Ascending aorta (tissue), 2 donors: Measurements from ENCODE around the gene MAGEA2B. TPM values are rescaled to one million over a fixed set of nuclear protein-coding genes. Genes with fewer than 3 reads are reported as not detected.
A peak's percentile ranks its signal among the peaks of the same experiment; 100 is the strongest.
"Not testable (repeated sequence)": the region's sequence is repeated elsewhere in the genome, so short reads cannot be mapped to it uniquely, and the experiment has no call there.

Source experiments
- DNase-seq, 2 donors: peaks; one replicate each; pipeline ENCODE4 v3.0.0-alpha.2; 2019; ENCODE audit warnings: low spot score in 2 of 2
- H3K27ac ChIP-seq, 2 donors: fragments of 200-600 bp; sonication (generic); one replicate each; pipeline ENCODE4 v1.5.1; 2016 to 2017; ENCODE audit warnings: mild to moderate bottlenecking in 1 of 2
- H3K27me3 ChIP-seq: fragments of 200-600 bp; sonication (generic); one replicate; pipeline ENCODE4 v1.5.1; 2017
- H3K36me3 ChIP-seq, 2 donors: fragments of 200-600 bp; sonication (generic); one replicate each; pipeline ENCODE4 v1.5.1; 2016
- H3K4me1 ChIP-seq, 2 donors: fragments of 200-600 bp; sonication (generic); one replicate each; pipeline ENCODE4 v1.5.1; 2016 to 2017; ENCODE audit warnings: mild to moderate bottlenecking in 1 of 2
- H3K4me3 ChIP-seq, 2 donors: fragments of 200-600 bp; sonication (generic); one replicate each; pipeline ENCODE4 v1.5.1; 2016 to 2017; ENCODE audit warnings: mild to moderate bottlenecking in 1 of 2
- H3K9me3 ChIP-seq, 2 donors: fragments of 200-600 bp; sonication (generic); one replicate each; pipeline ENCODE4 v1.5.1; 2016
- intact Hi-C: fragments of 100-400 bp; cut with DNase I; formaldehyde crosslinking; loops from one replicate; pipeline ENCODE4 v1.15.1; 2023
- total RNA-seq: library from RNA; depleted of rRNA; stranded (reverse); fragments of >200 nt; gene quantifications from one replicate; pipeline ENCODE4 v1.1.0, GENCODE V29; 2016
- TF ChIP-seq, protein P1 (sequence below), 3 experiments: fragments of 200-600 bp in 2 of 3; fragments of 450-650 bp in 1 of 3; sonication (generic) in 2 of 3; IDR thresholded peaks; one replicate each; pipeline ENCODE4 v1.5.1; 2016 to 2019; ENCODE audit warnings: antibody characterized with exemption in 3 of 3, mild to moderate bottlenecking in 1 of 3, moderate library complexity in 1 of 3

MAGEA2B gene, protein sequence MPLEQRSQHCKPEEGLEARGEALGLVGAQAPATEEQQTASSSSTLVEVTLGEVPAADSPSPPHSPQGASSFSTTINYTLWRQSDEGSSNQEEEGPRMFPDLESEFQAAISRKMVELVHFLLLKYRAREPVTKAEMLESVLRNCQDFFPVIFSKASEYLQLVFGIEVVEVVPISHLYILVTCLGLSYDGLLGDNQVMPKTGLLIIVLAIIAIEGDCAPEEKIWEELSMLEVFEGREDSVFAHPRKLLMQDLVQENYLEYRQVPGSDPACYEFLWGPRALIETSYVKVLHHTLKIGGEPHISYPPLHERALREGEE
- total RNA-seq, result not detected

DNA sequence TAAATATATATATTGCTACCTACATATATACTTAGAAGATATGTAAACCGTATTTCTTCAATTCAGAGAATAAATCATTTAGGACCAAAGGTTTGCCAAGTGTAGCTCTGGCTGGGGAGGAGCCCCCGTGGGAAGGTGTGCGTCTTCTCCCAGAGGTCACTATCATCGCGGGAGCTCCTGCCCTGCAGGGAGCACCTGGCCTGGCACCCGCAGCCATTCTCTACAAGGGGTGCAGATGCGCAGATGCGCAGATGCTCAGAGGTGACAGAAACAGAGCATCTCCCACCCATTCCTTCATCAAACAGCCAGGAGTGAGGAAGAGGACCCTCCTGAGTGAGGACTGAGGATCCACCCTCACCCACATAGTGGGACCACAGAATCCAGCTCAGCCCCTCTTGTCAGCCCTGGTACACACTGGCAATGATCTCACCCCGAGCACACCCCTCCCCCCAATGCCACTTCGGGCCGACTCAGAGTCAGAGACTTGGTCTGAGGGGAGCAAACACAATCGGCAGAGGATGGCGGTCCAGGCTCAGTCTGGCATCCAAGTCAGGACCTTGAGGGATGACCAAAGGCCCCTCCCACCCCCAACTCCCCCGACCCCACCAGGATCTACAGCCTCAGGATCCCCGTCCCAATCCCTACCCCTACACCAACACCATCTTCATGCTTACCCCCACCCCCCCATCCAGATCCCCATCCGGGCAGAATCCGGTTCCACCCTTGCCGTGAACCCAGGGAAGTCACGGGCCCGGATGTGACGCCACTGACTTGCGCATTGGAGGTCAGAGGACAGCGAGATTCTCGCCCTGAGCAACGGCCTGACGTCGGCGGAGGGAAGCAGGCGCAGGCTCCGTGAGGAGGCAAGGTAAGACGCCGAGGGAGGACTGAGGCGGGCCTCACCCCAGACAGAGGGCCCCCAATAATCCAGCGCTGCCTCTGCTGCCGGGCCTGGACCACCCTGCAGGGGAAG lies at the start of gene MAGEA2B:
TSS of gene MAGEA2B (plus strand) at position 814 of the 973 bp plus-strand sequence. CDS start 2,479 bp downstream, outside the sequence.
- H3K27ac ChIP-seq, H3K27me3 ChIP-seq, H3K9me3 ChIP-seq, DNase-seq, H3K4me1 ChIP-seq, H3K36me3 ChIP-seq, intact Hi-C loops, H3K4me3 ChIP-seq: not testable (repeated sequence)

DNA sequence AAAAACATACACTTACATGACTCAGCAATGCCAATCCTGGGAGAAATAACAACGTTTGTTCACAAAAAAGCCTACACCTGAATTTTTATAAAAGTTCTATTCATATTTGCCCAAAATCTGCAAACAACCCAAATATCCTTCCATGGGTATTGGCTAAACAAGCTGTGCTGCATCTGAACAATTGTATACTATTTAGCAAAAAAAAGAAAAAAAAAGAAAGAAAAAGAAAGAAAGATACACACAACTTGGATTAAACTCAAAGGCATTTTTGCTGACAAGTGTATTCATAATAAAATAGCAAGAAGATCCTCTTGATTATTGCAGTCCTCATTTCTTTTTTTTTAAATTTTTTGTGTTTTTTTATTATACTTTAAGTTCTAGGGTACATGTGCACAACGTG lies 40.3 kb upstream of the MAGEA2B start:
- DNase-seq, result no peak
- H3K9me3 ChIP-seq, result no peaks in the 10 kb centered on the region
- no peaks in the 10 kb centered on the region for H3K27me3 ChIP-seq
- no peaks in the 10 kb centered on the region for H3K4me1 ChIP-seq
- no peak overlapping the region for H3K4me3 ChIP-seq
- intact Hi-C loops, result no loop called here
- H3K27ac ChIP-seq, result no peak overlapping the region
- H3K36me3 ChIP-seq, result no peaks in the 10 kb centered on the region
- TF ChIP-seq, protein P1, sequence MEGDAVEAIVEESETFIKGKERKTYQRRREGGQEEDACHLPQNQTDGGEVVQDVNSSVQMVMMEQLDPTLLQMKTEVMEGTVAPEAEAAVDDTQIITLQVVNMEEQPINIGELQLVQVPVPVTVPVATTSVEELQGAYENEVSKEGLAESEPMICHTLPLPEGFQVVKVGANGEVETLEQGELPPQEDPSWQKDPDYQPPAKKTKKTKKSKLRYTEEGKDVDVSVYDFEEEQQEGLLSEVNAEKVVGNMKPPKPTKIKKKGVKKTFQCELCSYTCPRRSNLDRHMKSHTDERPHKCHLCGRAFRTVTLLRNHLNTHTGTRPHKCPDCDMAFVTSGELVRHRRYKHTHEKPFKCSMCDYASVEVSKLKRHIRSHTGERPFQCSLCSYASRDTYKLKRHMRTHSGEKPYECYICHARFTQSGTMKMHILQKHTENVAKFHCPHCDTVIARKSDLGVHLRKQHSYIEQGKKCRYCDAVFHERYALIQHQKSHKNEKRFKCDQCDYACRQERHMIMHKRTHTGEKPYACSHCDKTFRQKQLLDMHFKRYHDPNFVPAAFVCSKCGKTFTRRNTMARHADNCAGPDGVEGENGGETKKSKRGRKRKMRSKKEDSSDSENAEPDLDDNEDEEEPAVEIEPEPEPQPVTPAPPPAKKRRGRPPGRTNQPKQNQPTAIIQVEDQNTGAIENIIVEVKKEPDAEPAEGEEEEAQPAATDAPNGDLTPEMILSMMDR (IDR thresholded peaks at IDR 0.05), result no peak

DNA sequence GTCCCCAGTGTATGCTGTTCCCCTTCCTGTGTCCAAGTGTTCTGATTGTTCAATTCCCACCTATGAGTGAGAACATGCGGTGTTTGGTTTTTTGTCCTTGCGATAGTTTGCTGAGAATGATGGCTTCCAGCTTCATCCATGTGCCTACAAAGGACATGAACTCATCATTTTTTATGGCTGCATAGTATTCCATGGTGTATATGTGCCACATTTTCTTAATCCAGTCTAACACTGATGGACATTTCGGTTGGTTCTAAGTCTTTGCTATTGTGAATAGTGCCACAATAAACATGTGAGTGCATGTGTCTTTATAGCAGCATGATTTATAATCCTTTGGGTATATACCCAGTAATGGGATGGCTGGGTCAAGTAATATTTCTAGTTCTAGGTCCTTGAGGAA lies 39.8 kb upstream of the MAGEA2B start:
- H3K4me3 ChIP-seq, result not testable (repeated sequence)

DNA sequence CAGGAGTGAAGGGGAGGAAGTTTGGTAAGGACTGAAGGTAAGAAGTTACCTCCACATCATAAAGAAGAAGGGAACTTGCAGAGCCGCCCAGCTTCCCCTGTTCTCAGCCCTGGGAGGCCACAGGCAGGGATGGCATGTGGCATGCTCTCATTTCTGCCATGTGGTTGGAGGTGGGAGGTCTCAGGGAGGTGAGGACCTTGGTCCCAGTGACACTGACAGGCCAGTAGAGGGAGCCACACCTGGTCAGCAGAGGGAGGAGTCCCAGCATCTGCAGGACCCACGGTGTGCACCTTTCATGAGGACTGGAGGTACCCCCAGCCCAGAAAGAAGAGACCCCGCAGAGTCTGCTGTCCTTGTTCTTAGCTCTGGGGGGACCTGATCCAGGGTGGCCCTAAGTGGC lies 33.4 kb upstream of the MAGEA2B start:
- H3K36me3 ChIP-seq, H3K4me1 ChIP-seq, H3K27me3 ChIP-seq, H3K27ac ChIP-seq, H3K4me3 ChIP-seq, DNase-seq, H3K9me3 ChIP-seq, intact Hi-C loops: not testable (repeated sequence)

More for the DNA sequence above, 39.8 kb upstream of the MAGEA2B start:
- H3K9me3 ChIP-seq, H3K4me1 ChIP-seq, intact Hi-C loops, H3K36me3 ChIP-seq, DNase-seq, H3K27ac ChIP-seq, H3K27me3 ChIP-seq: not testable (repeated sequence)

DNA sequence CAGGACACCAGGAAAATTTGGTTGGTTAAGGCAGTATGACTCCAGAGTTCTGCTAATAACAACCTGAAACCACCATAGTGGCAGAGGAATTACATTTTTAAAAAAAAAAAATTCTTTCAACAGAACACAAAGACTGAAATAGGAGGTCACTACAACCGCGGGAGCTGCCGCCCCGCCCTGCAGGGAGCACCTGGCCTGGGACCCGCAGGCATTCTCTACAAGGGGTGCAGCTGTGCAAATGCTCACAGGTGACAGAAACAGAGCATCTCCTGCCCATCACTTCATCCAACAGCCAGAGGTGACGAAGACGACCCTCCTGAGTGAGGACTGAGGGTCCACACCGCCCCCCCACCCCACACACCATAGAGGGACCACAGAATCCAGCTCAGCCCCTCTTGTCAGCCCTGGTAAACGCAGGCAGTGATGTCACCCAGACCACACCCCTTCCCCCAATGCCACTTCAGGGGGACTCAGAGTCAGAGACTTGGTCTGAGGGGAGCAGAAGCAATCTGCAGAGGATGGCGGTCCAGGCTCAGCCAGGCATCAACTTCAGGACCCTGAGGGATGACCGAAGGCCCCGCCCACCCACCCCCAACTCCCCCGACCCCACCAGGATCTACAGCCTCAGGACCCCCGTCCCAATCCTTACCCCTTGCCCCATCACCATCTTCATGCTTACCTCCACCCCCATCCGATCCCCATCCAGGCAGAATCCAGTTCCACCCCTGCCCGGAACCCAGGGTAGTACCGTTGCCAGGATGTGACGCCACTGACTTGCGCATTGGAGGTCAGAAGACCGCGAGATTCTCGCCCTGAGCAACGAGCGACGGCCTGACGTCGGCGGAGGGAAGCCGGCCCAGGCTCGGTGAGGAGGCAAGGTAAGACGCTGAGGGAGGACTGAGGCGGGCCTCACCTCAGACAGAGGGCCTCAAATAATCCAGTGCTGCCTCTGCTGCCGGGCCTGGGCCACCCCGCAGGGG lies 16.2 kb upstream of the MAGEA2B start, which contains the start of gene MAGEA3:
TSS of gene MAGEA3 (plus strand) at position 843 of the 980 bp plus-strand sequence. CDS start 2,039 bp downstream, outside the sequence.
- H3K4me3 ChIP-seq, H3K4me1 ChIP-seq, H3K27me3 ChIP-seq, H3K9me3 ChIP-seq, H3K36me3 ChIP-seq, H3K27ac ChIP-seq, DNase-seq, intact Hi-C loops: not testable (repeated sequence)

DNA sequence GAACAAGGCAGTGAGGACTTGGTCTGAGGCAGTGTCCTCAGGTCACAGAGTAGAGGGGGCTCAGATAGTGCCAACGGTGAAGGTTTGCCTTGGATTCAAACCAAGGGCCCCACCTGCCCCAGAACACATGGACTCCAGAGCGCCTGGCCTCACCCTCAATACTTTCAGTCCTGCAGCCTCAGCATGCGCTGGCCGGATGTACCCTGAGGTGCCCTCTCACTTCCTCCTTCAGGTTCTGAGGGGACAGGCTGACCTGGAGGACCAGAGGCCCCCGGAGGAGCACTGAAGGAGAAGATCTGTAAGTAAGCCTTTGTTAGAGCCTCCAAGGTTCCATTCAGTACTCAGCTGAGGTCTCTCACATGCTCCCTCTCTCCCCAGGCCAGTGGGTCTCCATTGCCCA lies 14.0 kb upstream of the MAGEA2B start:
- H3K27ac ChIP-seq, H3K4me3 ChIP-seq, intact Hi-C loops, H3K36me3 ChIP-seq, H3K9me3 ChIP-seq, H3K27me3 ChIP-seq, H3K4me1 ChIP-seq: not testable (repeated sequence)
- DNase-seq, result peak in 1 of 2 donors; percentile 57

DNA sequence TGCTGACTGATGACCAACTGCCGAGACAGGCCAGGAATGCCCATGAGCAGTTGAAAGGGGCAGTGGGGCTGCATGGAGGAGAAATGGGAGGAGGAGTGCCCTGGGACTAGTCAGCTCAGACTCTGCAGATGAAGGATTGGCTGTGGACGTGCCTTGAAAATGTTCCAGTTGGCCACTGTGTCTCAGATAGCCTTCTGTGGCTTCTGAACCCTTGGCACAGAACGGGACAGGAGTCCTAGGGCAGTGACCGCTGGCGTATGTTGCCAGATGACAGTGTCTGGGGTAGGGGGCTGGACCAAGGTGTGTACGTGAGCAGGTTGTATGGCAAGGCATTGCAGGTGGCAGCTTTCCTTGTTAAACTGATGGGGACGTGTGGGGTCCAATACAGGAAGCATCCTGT lies 7.9 kb upstream of the MAGEA2B start:
- intact Hi-C loops, DNase-seq, H3K36me3 ChIP-seq, H3K4me1 ChIP-seq, H3K27me3 ChIP-seq, H3K27ac ChIP-seq, H3K9me3 ChIP-seq, H3K4me3 ChIP-seq: not testable (repeated sequence)

DNA sequence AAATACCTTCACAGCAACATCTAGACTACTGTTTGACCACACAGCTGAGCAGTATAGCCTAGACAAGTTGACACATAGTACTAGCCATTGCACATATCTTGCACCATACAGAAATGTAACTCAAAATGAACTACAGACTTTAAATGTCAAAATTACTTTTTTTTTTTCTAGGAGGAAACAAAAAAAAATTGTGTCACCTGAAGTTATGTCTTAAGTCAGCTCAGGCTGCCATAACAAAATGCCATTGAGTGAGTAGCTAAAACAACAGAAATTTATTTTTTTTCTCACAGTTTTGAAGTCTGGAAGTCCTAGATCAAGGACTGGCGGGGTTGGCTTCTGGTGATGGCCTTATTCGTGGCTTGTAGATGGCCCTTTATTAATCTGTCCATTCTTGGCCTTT lies 5.3 kb upstream of the MAGEA2B start, which contains the start of gene CSAG2:
TSS of gene CSAG2 (minus strand) at position 101 of the 400 bp plus-strand sequence. CDS start 161 bp downstream, outside the sequence.
- H3K4me1 ChIP-seq, H3K9me3 ChIP-seq, H3K4me3 ChIP-seq, intact Hi-C loops, H3K27ac ChIP-seq, H3K36me3 ChIP-seq, H3K27me3 ChIP-seq, DNase-seq: not testable (repeated sequence)

DNA sequence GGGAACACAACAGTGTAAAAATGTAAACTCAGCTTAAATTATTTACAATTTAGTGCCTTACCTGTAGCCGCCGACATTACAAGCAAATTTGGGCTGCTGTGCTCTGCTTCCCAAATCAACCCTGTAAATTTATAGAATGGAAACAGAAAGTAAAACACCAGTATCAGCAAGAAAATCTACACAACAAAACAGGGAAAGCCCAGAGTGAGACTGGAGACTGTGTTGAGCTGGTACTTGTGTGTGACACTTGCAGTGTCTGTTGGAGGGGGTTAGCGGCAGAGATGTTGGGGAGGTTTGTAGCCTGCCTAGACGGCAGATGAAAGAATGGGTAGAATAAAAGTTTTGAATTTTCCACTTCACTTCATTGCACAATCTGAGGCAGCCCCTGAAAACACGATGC lies 1.2 kb upstream of the MAGEA2B start:
- H3K36me3 ChIP-seq, DNase-seq, intact Hi-C loops, H3K27ac ChIP-seq, H3K9me3 ChIP-seq, H3K4me1 ChIP-seq, H3K27me3 ChIP-seq, H3K4me3 ChIP-seq: not testable (repeated sequence)
